HepG2 (cell line): Measurements from ENCODE around the gene MFF. TPM values are rescaled to one million over a fixed set of nuclear protein-coding genes. Genes with fewer than 3 reads are reported as not detected.

ENCODE experiments used
- ATF1 ChIP-seq: IDR thresholded peaks from 2 replicates; pipeline ENCODE4 v1.6.1; 2016; ENCODE audit warnings: mild to moderate bottlenecking, control low read depth
- CEBPG ChIP-seq: IDR thresholded peaks from 2 replicates; pipeline ENCODE4 v1.6.1; 2016
- CREB1 ChIP-seq, 2 experiments: fragments of 450-650 bp in 1 of 2; IDR thresholded peaks; 2 replicates each; pipeline ENCODE4 v1.6.1; 2016 to 2017; ENCODE audit warnings: control low read depth in 1 of 2, mild to moderate bottlenecking in 1 of 2, missing compliant biosample characterization in 1 of 2, missing genetic modification characterization in 1 of 2
- DNMT3B ChIP-seq: conservative IDR thresholded peaks from 2 replicates; pipeline ENCODE4 v1.6.1; 2016; ENCODE audit warnings: missing biosample characterization, control low read depth
- FIP1L1 ChIP-seq: fragments of 200-400 bp; formaldehyde crosslinking; IDR thresholded peaks from 2 replicates; pipeline ENCODE4 v1.6.1; 2018; ENCODE audit warnings: low read depth, mild to moderate bottlenecking, low read length, moderate library complexity, borderline replicate concordance; ENCODE audit not compliant: insufficient read depth
- MEIS2 ChIP-seq: sonication (generic); formaldehyde crosslinking; IDR thresholded peaks from 2 replicates; pipeline ENCODE4 v1.9.0; 2021; ENCODE audit warnings: mild to moderate bottlenecking, missing genetic modification reagents
- POLR2AphosphoS5 ChIP-seq: IDR thresholded peaks from 2 replicates; pipeline ENCODE4 v1.6.1; 2012; ENCODE audit warnings: low read depth, low read length
- ZFP36 ChIP-seq: fragments of 150-350 bp; IDR thresholded peaks from 2 replicates; pipeline ENCODE4 v1.6.1; 2018; ENCODE audit warnings: borderline replicate concordance, low read length, low read depth; ENCODE audit not compliant: partially characterized antibody
- ZFP90 ChIP-seq: sonication (generic); formaldehyde crosslinking; IDR thresholded peaks from 2 replicates; pipeline ENCODE4 v1.8.0; 2022; ENCODE audit warnings: missing genetic modification reagents, mild to moderate bottlenecking, inconsistent platforms, borderline replicate concordance
- ZNF329 ChIP-seq: sonication (generic); formaldehyde crosslinking; IDR thresholded peaks from 2 replicates; pipeline ENCODE4 v1.9.0; 2021; ENCODE audit warnings: low read depth, mild to moderate bottlenecking, missing genetic modification reagents
- ZNF615 ChIP-seq: sonication (generic); formaldehyde crosslinking; IDR thresholded peaks from 2 replicates; pipeline ENCODE4 v1.5.0; 2020; ENCODE audit warnings: mild to moderate bottlenecking, missing genetic modification reagents, borderline replicate concordance
- ZNF749 ChIP-seq: sonication (generic); formaldehyde crosslinking; IDR thresholded peaks from 2 replicates; pipeline ENCODE4 v1.8.0; 2022; ENCODE audit warnings: mild to moderate bottlenecking, missing genetic modification reagents, moderate library complexity, borderline replicate concordance
- ZNF792 ChIP-seq: IDR thresholded peaks from 2 replicates; pipeline ENCODE4 v1.6.1; 2016
- polyA plus RNA-seq, 8 experiments: library from polyadenylated mRNA; depleted of rRNA in 3 of 8; stranded (reverse) in 7 of 8; unstranded in 1 of 8; fragments of >200 nt; fragmentation: Illumina TruSeq in 4 of 8; extraction: Trizol in 4 of 8; gene quantifications; 2 replicates each; pipeline versions ENCODE4 v1.2.1 to v1.2.3, GENCODE V29; 2011 to 2016; ENCODE audit warnings: low read depth in 4 of 8, missing spikeins in 1 of 8, mixed read lengths in 1 of 8; ENCODE audit not compliant: insufficient read depth in 1 of 8
- total RNA-seq, 5 experiments: library from RNA; depleted of rRNA; stranded (reverse); fragments of >200 nt; fragmentation: Illumina TruSeq; extraction: Trizol; gene quantifications; 2 replicates each; pipeline ENCODE4 v1.2.3, GENCODE V29; 2016; ENCODE audit warnings: low read depth in 1 of 5
- TF ChIP-seq, protein P1 (sequence below): sonication (generic); formaldehyde crosslinking; IDR thresholded peaks from one replicate; pipeline ENCODE4 v1.5.1; 2020; ENCODE audit warnings: mild to moderate bottlenecking, missing genetic modification reagents; ENCODE audit errors: not compliant biosample characterization
- TF ChIP-seq, protein P2 (sequence below): sonication (generic); formaldehyde crosslinking; IDR thresholded peaks from 2 replicates; pipeline ENCODE4 v1.4.0; 2020; ENCODE audit warnings: mild to moderate bottlenecking, low read depth, missing genetic modification reagents
- TF ChIP-seq, protein P3 (sequence below): sonication (generic); formaldehyde crosslinking; IDR thresholded peaks from 2 replicates; pipeline ENCODE4 v1.5.1; 2020; ENCODE audit warnings: mild to moderate bottlenecking, moderate library complexity, missing genetic modification reagents
- TF ChIP-seq, protein P4 (sequence below): sonication (generic); formaldehyde crosslinking; IDR thresholded peaks from 2 replicates; pipeline ENCODE4 v1.5.0; 2020; ENCODE audit warnings: missing genetic modification reagents

The MFF gene
- total and polyA plus RNA-seq, 2 of the 13 experiments (the other 11 are each of a cell fraction or from before 2014, with no cell fraction given): 81.9 to 156 TPM

DNA sequence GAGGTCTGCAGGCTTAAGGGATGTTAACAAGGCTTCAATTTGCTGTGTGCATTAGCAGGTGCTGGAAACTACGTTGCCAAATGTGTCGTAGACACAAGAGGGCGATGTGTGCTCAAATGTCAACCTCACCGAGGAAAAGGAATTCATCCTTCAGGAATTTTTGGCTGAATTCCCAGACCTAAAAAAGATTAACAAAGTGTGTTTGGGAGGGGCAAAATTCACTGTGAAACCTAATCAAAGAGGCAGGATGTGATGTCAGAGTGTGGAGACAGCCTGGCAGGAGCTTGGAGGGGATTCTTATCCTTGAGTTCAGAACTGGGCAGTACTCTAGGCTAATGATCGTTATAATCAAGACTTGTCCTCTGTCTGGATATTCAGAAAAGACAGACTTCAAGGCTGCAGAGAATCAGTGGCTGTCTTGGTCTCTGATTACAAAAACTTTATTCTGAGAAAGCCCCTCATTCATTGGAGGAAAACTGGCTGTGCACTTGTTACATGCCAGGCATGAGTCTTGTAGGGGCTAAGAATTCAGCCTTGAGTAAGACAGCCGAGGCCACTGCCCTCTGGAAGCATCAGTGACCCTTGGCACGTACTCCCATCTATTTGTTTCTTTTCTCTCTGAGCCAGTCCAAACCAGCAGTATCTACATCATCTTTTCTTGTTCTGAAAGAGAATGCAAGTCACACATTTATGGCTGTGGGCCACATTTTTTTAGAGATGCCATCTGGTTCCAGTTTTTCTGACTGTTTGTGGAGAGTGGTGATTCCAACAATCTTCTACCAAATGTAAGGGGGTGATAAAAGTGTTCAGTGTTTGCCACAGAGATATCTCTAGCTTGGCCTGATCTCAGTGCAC lies 81.4 kb downstream of the MFF start (continued):
- TF ChIP-seq, protein P1, sequence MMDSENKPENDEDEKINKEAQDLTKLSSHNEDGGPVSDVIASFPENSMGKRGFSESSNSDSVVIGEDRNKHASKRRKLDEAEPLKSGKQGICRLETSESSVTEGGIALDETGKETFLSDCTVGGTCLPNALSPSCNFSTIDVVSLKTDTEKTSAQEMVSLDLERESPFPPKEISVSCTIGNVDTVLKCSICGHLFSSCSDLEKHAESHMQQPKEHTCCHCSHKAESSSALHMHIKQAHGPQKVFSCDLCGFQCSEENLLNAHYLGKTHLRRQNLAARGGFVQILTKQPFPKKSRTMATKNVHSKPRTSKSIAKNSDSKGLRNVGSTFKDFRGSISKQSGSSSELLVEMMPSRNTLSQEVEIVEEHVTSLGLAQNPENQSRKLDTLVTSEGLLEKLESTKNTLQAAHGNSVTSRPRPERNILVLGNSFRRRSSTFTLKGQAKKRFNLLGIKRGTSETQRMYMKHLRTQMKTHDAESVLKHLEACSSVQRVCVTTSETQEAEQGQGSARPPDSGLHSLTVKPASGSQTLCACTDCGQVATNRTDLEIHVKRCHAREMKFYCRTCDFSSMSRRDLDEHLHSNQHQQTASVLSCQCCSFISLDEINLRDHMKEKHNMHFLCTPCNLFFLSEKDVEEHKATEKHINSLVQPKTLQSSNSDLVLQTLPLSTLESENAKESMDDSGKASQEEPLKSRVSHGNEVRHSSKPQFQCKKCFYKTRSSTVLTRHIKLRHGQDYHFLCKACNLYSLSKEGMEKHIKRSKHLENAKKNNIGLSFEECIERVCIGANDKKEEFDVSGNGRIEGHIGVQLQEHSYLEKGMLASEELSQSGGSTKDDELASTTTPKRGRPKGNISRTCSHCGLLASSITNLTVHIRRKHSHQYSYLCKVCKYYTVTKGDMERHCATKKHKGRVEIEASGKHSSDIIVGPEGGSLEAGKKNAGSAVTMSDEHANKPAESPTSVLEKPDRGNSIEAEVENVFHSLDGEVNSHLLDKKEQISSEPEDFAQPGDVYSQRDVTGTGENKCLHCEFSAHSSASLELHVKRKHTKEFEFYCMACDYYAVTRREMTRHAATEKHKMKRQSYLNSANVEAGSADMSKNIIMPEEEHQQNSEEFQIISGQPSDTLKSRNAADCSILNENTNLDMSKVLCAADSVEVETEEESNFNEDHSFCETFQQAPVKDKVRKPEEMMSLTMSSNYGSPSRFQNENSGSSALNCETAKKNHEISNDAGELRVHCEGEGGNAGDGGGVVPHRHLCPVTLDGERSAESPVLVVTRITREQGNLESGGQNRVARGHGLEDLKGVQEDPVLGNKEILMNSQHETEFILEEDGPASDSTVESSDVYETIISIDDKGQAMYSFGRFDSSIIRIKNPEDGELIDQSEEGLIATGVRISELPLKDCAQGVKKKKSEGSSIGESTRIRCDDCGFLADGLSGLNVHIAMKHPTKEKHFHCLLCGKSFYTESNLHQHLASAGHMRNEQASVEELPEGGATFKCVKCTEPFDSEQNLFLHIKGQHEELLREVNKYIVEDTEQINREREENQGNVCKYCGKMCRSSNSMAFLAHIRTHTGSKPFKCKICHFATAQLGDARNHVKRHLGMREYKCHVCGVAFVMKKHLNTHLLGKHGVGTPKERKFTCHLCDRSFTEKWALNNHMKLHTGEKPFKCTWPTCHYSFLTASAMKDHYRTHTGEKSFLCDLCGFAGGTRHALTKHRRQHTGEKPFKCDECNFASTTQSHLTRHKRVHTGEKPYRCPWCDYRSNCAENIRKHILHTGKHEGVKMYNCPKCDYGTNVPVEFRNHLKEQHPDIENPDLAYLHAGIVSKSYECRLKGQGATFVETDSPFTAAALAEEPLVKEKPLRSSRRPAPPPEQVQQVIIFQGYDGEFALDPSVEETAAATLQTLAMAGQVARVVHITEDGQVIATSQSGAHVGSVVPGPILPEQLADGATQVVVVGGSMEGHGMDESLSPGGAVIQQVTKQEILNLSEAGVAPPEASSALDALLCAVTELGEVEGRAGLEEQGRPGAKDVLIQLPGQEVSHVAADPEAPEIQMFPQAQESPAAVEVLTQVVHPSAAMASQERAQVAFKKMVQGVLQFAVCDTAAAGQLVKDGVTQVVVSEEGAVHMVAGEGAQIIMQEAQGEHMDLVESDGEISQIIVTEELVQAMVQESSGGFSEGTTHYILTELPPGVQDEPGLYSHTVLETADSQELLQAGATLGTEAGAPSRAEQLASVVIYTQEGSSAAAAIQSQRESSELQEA (CRISPR knock-in tag): no peak
- TF ChIP-seq ZNF792 (CRISPR knock-in tag) (peak; percentile 77; the same call in 1 of the 2 replicates), ZNF749 (CRISPR knock-in tag) (no peak), ZNF615 (CRISPR knock-in tag) (peak; percentile 26; the same call in 1 of the 2 replicates), DNMT3B (CRISPR knock-in tag) (0 out of 2 replicates have a peak, but pooled peaks have one; percentile 49), FIP1L1 (no peak), ZFP36 (no peak), CEBPG (CRISPR knock-in tag) (peak; percentile 79), ZFP90 (peak; percentile 50; the same call in 1 of the 2 replicates), MEIS2 (CRISPR knock-in tag) (0 out of 2 replicates have a peak, but pooled peaks have one; percentile 80), CREB1 (IDR thresholded peaks at IDR 0.05) (peak; percentile 79), CREB1 (CRISPR knock-in tag; IDR thresholded peaks at IDR 0.05) (peak; percentile 95), ZNF329 (no peak), POLR2AphosphoS5 (peak; percentile 56), ATF1 (CRISPR knock-in tag) (peak; percentile 83)
- TF ChIP-seq, protein P2, sequence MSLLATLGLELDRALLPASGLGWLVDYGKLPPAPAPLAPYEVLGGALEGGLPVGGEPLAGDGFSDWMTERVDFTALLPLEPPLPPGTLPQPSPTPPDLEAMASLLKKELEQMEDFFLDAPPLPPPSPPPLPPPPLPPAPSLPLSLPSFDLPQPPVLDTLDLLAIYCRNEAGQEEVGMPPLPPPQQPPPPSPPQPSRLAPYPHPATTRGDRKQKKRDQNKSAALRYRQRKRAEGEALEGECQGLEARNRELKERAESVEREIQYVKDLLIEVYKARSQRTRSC (CRISPR knock-in tag): no peak
- TF ChIP-seq, protein P3, sequence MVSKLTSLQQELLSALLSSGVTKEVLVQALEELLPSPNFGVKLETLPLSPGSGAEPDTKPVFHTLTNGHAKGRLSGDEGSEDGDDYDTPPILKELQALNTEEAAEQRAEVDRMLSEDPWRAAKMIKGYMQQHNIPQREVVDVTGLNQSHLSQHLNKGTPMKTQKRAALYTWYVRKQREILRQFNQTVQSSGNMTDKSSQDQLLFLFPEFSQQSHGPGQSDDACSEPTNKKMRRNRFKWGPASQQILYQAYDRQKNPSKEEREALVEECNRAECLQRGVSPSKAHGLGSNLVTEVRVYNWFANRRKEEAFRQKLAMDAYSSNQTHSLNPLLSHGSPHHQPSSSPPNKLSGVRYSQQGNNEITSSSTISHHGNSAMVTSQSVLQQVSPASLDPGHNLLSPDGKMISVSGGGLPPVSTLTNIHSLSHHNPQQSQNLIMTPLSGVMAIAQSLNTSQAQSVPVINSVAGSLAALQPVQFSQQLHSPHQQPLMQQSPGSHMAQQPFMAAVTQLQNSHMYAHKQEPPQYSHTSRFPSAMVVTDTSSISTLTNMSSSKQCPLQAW (CRISPR knock-in tag): peak; percentile 92
- TF ChIP-seq, protein P4, sequence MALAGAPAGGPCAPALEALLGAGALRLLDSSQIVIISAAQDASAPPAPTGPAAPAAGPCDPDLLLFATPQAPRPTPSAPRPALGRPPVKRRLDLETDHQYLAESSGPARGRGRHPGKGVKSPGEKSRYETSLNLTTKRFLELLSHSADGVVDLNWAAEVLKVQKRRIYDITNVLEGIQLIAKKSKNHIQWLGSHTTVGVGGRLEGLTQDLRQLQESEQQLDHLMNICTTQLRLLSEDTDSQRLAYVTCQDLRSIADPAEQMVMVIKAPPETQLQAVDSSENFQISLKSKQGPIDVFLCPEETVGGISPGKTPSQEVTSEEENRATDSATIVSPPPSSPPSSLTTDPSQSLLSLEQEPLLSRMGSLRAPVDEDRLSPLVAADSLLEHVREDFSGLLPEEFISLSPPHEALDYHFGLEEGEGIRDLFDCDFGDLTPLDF (CRISPR knock-in tag): no peak
